Measurements from ENCODE around the gene RPS6KB2. TPM values are rescaled to one million over a fixed set of nuclear protein-coding genes. Genes with fewer than 3 reads are reported as not detected.

The RPS6KB2 gene
- polyA plus RNA-seq, 1 experiment: 59.9 TPM

DNA sequence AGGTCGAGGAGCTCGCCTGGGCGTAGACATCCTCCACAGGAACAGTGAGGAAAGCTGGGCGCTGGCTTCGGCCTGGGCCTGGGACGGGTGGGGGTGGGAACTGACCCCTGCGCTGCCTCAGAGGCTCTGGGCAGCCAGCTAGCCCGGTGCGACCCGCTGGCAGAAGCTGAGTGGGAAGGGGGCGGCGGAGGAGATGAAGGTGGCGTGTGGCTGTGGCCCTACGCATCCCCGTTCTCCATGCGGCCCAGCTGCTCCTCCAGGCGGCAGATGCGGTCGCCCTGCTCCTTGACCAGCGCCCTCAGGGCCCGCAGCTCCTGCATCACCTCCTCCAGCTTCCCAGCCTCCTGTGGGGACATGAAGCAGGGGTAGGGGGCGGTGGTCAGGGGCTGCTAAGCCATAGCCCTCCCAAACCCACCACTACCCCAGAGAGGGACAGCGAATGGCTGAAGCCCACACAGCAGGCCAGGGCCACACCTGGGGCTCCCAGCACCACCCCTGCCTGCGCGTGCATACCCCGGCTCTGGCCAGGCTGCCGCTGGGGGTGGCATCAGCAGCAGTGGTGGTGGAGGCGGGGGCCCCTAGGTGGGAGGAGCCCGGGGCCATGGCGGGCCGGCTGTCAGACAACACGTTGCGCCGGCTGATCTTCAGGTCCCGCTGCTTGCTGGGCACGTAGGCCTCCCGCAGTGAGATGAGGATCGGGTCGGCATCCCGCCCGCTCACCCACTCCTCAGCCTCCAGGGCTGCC is 10.0 kb downstream of the RPS6KB2 start:
- Histone ChIP-seq H3K27me3 (ENCODE audit: control insufficient read depth, insufficient read depth, low read length) (no peaks in the 10 kb centered on the region), H3K36me3 (ENCODE audit: control insufficient read depth, insufficient read depth, low read length) (peaks cover 32% of the 10 kb centered on the region), H3K4me3 (ENCODE audit: low read depth, low read length) (no peak overlapping the region)
- ChIA-PET CTCF (interaction anchor here (1.1 kb wide), 1 partner anchor 56 kb away, joined by 3 read pairs; no protein-coding TSS in a partner anchor), POLR2A (no interaction called here)
- TF ChIP-seq, protein P1, sequence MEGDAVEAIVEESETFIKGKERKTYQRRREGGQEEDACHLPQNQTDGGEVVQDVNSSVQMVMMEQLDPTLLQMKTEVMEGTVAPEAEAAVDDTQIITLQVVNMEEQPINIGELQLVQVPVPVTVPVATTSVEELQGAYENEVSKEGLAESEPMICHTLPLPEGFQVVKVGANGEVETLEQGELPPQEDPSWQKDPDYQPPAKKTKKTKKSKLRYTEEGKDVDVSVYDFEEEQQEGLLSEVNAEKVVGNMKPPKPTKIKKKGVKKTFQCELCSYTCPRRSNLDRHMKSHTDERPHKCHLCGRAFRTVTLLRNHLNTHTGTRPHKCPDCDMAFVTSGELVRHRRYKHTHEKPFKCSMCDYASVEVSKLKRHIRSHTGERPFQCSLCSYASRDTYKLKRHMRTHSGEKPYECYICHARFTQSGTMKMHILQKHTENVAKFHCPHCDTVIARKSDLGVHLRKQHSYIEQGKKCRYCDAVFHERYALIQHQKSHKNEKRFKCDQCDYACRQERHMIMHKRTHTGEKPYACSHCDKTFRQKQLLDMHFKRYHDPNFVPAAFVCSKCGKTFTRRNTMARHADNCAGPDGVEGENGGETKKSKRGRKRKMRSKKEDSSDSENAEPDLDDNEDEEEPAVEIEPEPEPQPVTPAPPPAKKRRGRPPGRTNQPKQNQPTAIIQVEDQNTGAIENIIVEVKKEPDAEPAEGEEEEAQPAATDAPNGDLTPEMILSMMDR (IDR thresholded peaks at IDR 0.05; ENCODE audit: insufficient read depth, low read depth, low read length): no peak
- DNase-seq (ENCODE audit: low read depth): no peak

GRCh38 chr11:67439321-67440228 is 11.3 kb downstream of the RPS6KB2 start:
- TF ChIP-seq, protein P1 (IDR thresholded peaks at IDR 0.05; ENCODE audit: insufficient read depth, low read depth, low read length): peak; percentile 30
- no peak for DNase-seq (ENCODE audit: low read depth)
- H3K36me3 ChIP-seq (ENCODE audit: control insufficient read depth, insufficient read depth, low read length): peaks cover 23% of the 10 kb centered on the region
- H3K27me3 ChIP-seq (ENCODE audit: control insufficient read depth, insufficient read depth, low read length): no peaks in the 10 kb centered on the region
- ChIA-PET CTCF (interaction anchor here (0.7 kb wide), 1 partner anchor 82 kb away, joined by 3 read pairs; no protein-coding TSS in a partner anchor), POLR2A (no interaction called here)
- no peak overlapping the region for H3K4me3 ChIP-seq (ENCODE audit: low read depth, low read length)

- TF ChIP-seq, protein P1 (IDR thresholded peaks at IDR 0.05; ENCODE audit: insufficient read depth, low read depth, low read length): no peak
- CTCF ChIA-PET: interaction anchor here (0.7 kb wide), 1 partner anchor 83 kb away, joined by 3 read pairs; no protein-coding TSS in a partner anchor
- no peak for DNase-seq (ENCODE audit: low read depth)
- Histone ChIP-seq H3K27me3 (ENCODE audit: control insufficient read depth, insufficient read depth, low read length) (no peaks in the 10 kb centered on the region), H3K4me3 (ENCODE audit: low read depth, low read length) (no peak overlapping the region), H3K36me3 (ENCODE audit: control insufficient read depth, insufficient read depth, low read length) (peaks cover 22% of the 10 kb centered on the region)
- POLR2A ChIA-PET: no interaction called here
Measured at GRCh38 chr11:67440229-67441097, 12.2 kb downstream of the RPS6KB2 start.

DNA sequence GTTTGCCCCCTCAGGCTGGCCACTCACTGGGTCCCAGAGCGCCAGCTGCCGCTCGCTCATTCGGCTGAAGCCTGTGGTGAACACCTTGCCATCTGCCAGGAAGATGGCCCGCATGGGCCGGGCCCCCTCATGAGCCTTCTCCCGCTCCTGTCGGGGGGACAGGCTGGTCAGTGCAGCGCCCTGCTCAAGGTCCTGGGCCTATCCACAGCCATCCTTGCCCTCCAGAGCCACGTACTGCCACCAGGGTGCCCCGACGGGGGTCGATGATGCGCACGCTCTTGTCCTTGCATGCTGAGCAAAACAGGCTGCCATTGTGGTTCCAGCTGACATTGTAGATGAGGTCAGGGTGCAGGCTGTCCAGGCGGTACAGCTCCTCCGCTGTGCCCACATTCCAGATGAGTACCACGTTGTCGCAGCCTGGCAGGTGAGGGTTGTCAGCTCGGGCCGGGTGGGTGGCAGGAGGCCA is 12.8 kb downstream of the RPS6KB2 start:
- peaks cover 19% of the 10 kb centered on the region for H3K36me3 ChIP-seq (ENCODE audit: control insufficient read depth, insufficient read depth, low read length)
- H3K27me3 ChIP-seq (ENCODE audit: control insufficient read depth, insufficient read depth, low read length): no peaks in the 10 kb centered on the region
- no peak for DNase-seq (ENCODE audit: low read depth)
- POLR2A ChIA-PET: no interaction called here
- CTCF ChIA-PET: no interaction called here
- H3K4me3 ChIP-seq (ENCODE audit: low read depth, low read length): no peak overlapping the region
- TF ChIP-seq, protein P1 (IDR thresholded peaks at IDR 0.05; ENCODE audit: insufficient read depth, low read depth, low read length): no peak
